GM19324 (cell line): Measurements from ENCODE around the gene JAK2.
"Not testable (repeated sequence)": the region's sequence is repeated elsewhere in the genome, so short reads cannot be mapped to it uniquely, and the experiment has no call there.

Experiments used
- ATAC-seq: cut with Tn5 transposase; IDR thresholded peaks from one replicate; pipeline ENCODE4 v1.9.1; 2021; ENCODE audit warnings: mild to moderate bottlenecking, moderate library complexity; ENCODE audit not compliant: unreplicated experiment, low FRiP score

Gene JAK2

DNA sequence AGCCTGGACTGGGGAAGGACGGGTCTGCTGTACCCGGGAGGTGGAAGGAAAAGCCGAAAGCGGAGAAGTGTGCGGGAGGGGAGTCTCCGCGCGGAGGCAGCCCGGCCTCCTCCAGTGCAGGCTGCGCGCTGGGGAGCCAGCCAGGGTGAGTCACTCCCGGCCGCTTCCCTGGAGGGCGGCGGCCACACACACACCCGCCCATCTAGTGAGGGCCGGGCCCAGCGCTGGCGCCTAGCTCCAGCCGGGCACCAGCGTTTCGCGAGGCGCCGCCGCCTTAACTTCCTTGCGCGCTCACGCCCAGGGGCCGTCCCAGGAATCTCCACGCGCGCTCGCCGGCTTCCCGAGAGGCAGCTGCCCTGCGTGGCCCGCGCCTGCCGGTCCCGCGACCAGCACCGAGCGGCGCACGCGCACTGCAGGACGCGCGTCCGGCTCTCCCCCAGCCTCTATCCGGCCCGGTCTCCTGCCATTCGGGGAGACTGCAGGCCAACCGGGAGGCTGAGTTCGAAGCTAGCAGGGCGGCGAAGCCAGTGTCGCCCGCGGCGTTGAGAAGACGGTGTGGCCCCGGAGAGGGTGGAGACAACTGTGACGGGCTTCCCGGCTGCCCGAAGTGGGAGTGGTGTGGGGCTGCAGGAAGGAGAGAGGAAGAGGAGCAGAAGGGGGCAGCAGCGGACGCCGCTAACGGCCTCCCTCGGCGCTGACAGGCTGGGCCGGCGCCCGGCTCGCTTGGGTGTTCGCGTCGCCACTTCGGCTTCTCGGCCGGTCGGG, at the start of gene JAK2:
TSS of gene JAK2 (plus strand) at position 652 of the 765 bp plus-strand sequence. CDS start 36,716 bp downstream, outside the sequence.
- ATAC-seq = peak; percentile 76

DNA sequence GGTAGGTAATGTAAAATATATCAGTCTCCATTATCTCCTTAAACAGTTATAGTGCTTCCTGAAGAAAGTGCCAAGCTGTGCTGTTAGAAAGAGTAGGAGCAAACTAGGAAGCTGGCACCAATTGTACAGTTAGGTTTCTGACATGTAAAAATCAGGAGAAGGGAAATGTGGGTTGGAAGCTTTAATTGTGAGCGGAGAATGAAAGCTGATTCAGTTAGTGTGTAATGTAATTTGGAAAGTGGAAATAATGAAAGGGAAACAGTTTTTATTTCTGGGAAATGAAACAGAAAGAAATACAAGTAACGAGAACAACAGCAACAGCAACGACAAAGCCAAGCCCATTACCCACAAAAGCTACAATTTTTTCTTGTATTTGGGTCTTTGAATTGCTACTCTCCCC, 48.8 kb upstream of the JAK2 start:
- ATAC-seq = no peak

DNA sequence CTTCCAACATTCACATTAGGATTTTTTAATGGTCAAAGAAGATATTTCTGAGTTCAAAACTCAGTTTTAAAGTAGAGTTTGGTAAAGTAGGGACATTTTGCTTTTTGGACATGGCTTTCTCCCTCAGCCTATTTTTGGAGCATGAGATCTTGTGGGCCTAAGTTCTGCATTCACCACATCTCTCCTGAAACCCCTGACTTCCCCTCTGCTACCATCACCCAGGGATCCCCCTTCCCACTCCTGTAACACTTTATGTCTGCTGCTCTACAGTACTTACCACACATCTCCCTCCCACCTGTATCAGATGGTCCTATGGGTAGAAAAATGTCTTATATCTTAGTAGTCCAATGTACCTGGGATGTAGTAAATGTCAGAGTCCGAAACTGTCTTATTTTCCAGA, 48.2 kb upstream of the JAK2 start:
- no peak for ATAC-seq

DNA sequence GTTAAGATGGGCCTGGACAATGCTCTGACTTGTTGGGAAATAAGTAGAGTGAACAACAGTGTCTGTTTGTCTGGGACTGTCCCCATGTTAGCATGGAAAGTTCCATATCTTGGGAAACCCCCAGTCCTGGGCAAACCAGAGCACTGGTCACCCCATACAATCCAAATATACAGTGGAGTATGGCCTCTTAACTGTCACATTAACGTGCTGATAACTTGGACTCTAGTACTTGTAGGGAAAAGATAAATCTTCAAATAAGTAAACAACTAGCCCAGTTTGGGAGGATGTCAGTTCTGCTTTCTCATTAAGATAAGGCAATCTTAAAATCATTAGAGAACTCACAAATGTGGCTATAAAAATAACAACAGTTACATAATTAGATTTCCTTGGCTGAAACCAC, 47.6 kb upstream of the JAK2 start:
- no peak for ATAC-seq

DNA sequence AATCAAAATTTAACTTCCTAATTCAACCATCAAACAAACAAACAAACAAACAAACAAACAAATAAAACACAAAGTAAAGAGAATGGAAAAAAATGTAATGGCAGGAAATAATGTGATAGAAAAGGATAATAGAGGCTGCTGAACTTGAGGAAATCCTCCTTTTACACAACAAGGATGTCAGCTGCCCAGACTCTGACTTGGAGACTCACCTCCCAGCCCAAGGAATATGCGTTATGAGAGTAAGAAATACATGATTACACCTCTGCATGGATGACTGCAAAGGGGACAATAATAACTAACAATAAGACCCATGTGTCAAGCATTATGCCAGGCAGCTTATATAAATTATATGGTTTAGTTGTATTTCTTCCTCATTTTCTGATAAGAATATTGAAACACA, 46.6 kb upstream of the JAK2 start:
- ATAC-seq = no peak

DNA sequence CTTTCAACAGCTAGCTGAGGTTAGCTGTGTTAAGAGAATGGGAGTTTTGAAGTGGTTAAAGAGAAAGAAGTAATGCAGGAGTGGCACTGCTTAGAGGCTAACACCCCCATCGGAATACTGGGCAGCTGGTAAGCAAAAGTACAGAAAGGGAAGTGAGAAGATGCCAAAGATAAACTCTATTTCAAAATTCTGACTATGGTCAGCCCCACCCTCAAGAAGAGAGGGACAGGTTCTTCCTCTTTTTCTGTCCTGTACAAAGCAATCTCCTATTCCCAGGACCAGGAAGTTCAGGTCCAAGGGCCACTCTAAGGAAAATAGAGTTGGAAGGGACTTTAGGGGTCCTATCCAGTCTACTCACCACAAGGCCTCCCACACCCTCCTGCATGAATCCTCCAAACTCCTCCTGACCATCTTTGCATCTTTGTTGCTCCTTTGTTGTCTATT, 45.9 kb upstream of the JAK2 start:
- ATAC-seq = peak; percentile 83

DNA sequence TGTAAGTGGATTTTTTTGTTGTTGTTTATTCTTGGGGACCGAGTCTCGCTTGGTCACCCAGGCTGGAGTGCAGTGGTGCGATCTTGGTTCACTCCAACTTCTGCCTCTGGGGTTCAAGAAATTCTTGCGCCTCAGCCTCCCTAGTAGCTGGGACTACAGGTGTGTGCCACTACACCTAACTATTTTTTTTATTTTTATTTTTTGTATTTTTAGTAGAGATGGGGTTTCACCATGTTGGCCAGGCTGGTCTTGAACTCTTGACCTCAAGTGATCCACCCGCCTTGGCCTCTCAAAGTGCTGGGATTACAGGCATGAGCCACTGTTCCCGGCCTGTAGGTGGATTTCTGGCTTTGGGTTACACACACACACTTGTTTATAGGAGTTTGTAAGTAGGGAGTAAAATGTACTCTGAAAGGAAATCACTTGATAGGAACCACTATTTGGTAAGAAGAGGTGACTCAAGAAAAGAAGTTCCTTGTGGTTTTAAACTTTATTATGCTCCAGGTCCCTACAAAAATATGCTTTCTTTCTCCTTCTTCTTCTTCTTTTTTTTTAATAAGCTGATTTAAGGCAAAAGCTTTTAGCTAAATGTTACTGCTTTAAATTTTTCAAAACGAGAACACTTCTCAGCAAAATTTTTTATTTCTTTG, 42.9 kb upstream of the JAK2 start:
- ATAC-seq = not testable (repeated sequence)

DNA sequence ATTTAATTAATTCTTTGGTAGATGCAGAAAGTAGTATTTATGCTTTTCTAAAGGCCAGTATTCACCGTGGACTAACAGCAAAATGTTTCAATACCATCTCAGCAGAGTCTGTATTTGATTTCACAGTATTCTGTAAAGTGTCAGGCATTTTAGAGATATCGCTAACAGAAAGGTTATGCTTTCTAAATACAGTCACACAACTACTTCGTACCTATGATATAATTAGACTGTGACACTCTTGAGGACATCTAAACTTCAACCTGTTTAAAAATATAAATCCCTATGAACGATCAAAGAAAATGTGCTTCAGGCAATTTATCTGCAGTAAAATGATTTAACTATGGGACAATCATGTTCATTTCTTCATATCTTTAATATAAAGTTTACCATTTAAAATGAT, 41.7 kb upstream of the JAK2 start:
- no peak for ATAC-seq

DNA sequence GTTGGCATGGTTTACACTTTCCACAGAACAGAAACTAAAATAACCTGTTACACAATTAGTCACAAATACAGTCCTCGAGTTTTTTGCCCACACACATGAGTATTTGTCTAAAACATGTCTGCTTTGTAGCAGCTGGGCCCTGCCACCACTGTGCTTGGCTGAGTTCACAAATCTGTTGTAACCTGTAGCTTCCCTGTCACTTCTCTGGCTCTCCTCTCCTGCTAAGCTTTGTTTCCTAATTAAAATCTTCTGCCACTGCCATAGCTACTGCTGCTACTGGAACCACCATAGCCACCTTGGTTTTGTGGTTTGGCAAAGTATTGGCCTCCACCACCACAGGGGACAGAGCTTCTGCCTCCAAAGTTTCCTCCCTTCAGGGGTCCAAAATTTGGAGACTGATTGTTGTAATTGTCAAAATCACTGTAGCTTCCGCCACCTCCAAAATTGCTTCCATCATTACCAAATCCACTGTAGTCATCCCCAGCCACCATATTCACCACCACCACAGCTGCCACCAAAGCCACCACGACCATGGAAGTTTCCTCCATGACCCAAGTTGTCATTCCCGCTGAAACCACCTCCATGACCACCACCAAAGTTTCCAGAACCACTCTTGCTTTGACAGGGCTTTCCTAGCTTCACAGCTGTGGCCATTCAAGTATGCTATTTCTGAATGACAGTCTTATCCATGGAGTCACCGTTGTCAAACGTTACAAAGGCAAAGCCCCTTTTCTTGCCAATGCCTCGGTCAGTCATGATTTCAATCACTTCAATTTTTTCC, 40.5 kb upstream of the JAK2 start:
- not testable (repeated sequence) for ATAC-seq

DNA sequence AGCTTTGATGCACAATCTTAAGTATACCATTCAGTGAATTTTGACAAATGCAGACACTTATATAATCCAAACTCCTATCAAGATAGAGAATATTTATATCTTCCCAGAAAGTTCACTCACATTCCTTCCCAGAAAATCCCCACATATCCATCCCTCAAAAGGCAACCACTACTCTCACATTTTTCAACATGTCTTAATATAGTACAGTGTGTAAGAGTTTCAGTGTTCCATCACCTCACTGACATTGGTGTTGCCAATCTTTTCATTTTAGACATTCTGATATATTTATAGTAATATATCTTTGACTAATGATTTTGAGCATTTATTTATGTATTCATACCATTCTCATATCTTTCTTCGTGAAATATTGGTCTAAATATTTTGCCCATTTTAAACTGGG, 38.1 kb upstream of the JAK2 start:
- ATAC-seq = no peak

DNA sequence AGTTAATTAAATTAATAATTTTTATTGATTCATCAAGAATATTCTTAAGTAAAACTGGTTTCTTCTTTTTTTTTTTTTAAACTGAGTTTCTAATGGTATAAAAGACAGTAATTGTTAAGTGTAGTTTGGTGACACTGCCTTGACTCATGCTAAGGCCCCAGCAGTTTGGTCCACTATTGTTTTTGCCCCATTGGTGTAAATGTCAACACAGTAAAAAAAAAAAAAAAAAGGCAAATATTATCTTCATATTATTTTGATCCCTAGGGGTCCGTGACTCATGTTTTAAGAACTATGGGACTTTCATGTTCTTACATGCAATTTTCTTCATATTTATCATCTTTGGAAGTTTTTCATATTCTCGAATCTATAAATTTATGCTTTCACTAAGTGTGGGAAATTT, 29.2 kb upstream of the JAK2 start:
- no peak for ATAC-seq

DNA sequence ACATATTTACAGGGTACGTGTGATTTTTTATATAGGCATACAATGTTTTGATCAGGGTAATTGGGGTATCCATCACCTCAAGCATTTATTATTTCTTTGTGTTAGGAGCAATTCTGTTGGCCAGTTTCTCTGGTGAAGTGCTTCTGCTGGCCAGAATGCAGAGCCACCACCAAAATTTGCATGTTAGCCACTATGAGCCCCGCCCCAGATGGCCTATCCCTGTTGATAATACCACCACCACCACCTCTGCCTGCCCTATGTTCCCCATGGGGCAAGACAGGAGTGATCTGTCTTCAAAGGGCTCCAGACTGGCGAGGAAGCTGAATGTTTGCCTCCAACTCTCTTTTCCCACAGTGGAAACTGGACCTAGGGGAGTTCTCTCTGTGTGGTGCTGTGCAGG, 26.0 kb upstream of the JAK2 start:
- no peak for ATAC-seq

DNA sequence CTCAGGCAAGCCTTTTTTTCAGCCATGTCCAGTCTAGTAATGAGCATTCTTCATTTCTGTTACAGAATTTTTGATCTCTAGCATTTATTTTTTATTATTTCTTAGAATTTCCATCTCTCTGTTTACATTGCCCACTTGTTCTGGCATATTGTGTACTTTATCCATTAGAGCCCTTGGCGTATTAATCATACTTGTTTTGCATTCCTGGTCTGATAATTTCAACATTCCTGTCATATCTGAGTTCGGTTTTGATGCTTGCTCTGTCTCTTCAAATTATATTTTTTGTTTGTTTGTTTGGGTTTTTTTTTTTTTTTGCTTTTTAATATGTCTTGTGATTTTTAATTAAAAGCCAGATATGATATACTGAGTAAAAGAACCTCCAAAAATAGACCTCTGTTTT, 23.0 kb upstream of the JAK2 start:
- ATAC-seq = no peak

DNA sequence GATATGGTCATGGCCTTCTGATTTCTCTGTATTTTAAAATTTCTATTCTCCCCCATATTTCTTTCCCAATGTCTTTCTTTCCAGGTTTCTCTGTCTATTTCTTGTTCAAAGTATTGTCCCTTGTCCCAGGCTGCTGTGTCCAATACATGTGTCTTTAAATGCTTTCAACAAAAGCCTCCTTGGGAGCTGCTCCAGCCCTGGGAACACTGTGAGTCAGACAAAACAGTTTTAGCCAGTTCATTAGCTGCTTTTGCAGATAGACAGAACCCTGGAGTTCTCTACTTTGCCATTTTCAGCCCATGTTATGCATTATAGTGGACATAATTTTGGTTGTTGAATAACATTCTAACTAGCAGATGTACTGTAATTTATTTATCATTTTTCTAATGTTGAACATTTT, 20.5 kb upstream of the JAK2 start:
- ATAC-seq = no peak

DNA sequence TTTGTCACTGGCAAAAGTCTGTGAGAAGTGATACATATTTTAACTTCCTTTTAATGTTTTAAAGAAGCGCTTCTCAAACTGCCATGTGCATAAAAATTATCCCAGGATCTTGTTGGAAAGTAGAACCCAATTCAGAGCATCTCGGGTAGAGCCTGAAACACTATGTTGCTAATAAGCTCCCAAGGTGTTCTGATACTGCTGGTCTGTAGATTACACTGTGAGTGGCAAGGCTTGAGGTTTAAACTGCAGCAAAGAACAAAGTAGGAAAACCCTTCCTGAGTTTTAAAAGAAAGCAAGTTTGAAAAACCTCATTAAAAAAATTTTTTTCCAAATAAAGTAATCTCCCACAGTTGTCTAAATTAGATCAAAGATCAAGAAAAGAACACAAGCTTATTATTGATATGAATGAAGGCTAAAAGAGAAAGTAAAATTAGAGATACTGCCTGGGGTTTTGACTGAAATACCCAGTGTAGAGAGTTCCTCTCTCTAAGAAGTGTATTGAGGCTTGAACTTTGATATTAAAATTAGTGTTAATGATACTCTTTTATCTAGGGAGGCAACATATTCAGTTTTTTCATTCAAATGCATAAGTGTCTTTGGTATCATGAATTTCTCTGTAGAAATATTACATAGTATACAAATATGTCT, 19.8 kb upstream of the JAK2 start:
- ATAC-seq = no peak

DNA sequence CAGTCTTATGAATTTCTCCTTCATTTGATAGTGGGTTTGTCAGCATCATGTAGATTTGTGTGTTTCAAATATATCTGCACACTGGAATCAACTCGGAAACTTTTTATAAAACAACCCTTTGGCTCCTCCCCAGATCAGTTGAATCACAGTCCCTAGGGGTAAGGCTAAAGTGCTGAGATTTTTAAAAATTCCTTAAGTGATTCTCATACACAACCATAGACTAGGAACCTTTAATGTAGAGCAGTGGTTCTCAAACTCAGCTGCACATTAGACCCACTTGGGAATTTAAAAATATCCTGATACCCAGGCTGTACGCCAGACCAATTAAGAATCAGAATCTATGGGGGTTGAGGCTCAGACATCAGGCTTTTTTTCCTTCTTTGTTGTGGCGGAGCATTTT, 17.5 kb upstream of the JAK2 start:
- no peak for ATAC-seq

DNA sequence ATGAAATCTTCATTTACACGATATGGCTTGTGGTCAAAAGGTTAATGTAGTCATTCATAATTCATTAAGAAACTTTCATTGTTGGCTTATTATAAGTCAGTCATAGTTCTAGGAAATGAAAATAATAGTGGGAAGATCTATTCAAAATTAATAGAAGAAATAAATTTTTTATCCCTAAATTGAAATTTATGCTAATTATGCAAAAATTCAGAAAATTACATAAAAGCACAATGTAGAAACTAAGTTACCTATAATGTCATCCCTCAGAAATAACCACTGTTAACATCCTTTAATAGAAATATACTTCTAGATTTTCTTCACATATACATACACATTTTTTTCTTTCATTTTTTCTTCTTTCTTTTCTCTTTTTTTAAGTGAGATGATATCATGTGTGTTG, 15.9 kb upstream of the JAK2 start:
- ATAC-seq = no peak

DNA sequence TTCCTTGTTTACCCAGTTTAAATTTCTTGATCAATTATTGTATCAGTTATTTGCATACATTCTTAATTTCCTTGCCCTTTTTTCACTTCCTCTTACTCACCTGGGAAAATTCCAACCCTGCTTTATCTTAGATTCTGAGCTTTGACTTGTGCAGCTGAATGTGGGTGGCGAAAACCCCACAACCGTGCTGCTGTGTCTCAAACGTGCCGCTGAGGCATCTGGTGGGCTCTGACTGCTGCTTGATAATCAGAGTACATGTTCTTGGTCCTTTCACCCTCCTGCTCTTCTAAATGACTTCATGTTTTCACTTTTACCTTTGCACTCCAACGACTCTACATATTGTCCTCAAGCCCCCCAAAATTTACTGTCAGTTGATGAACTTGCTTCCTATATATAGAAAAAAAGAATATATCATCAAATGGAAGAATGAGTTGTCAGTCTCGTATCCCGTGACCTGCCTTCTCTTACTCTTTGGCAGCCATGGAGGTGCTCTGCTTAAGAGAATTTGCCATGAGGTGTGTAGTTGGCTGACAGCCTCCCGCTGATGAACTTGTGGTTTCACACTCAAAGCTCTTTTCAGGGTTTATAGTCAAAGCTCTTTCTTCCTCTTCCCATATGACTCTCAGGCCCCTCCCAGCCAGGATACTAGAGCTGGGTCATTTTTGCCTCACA, 14.0 kb upstream of the JAK2 start:
- peak; percentile 79 for ATAC-seq

DNA sequence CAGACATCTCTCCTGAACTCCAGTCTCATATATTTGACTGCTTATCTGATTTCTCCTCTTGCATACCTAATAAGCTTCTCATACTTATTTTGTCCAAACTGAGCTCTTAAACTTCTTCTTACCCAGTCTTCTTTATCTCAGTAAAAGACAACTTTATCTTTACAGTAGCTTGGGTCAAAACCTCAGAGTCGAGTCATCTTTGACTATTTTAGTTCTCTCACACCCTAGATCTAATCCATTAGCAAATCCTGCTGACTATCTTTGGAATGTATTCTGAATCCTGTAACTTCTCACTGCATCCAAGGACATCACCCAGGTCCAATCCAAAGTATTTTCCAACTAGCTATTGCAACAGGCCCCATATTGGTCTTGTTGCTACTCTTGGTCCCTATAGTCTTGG, 11.8 kb upstream of the JAK2 start:
- ATAC-seq = no peak

DNA sequence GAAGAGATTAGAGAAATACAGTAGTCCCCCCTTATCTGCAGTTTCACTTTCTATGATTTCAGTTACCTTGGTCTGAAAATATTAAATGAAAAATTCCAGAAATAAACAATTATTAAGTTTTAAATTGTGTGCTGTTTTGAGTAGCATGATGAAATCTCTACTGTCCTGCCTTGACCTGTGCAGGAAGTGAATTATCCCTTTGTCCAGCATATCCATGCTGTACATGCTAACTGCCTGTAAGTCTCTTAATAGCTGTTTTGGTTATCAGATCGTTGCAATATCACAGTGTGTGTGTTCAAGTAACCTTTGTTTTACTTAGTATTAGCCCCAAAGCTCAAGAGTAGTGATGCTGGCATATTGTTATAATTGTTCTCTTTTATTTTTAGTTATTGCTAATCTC, 11.2 kb upstream of the JAK2 start:
- no peak for ATAC-seq
